ENCODE measurements around the gene ST7. TPM values are rescaled to one million over a fixed set of nuclear protein-coding genes. Genes with fewer than 3 reads are reported as not detected.

Gene ST7
- total and polyA plus RNA-seq, 2 experiments from 2014 or later, result 9.9 to 18.3 TPM

- Histone ChIP-seq H3K36me3 (ENCODE audit: insufficient read depth) (no peaks in the 10 kb centered on the region), H3K4me3 (no peak overlapping the region), H3K4me1 (ENCODE audit: insufficient read depth) (peaks cover 33% of the 10 kb centered on the region), H3K27me3 (ENCODE audit: insufficient read depth) (no peaks in the 10 kb centered on the region), H3K79me2 (replicated peaks; ENCODE audit: insufficient read depth) (peaks cover 52% of the 10 kb centered on the region), H3K27ac (ENCODE audit: low read depth) (no peak overlapping the region), H2AFZ (no peak overlapping the region), H3F3A (replicated peaks; ENCODE audit: low read depth) (no peaks in the 10 kb centered on the region), H4K20me1 (replicated peaks; ENCODE audit: insufficient read depth) (no peaks in the 10 kb centered on the region), H3K9me2 (ENCODE audit: insufficient read depth) (no peaks in the 10 kb centered on the region), H3K4me2 (no peak overlapping the region)
- Mint-ChIP-seq H3K4me1 (peaks cover 37% of the 10 kb centered on the region), H3K27ac (no peak overlapping the region), H3K36me3 (ENCODE audit: low read depth) (no peaks in the 10 kb centered on the region), H3K4me3 (no peak overlapping the region), H3K27me3 (ENCODE audit: insufficient read depth, low read depth, poor library complexity) (peaks cover 3% of the 10 kb centered on the region), H3K9me3 (no peaks in the 10 kb centered on the region)
- TF ChIP-seq EZH2phosphoT487 (IDR thresholded peaks at IDR 0.05; ENCODE audit: unreplicated experiment), result no peak
- TF ChIP-seq CREB1 (CRISPR knock-in tag; IDR thresholded peaks at IDR 0.05; ENCODE audit: low read depth), result no peak
- TF ChIP-seq, protein P1, sequence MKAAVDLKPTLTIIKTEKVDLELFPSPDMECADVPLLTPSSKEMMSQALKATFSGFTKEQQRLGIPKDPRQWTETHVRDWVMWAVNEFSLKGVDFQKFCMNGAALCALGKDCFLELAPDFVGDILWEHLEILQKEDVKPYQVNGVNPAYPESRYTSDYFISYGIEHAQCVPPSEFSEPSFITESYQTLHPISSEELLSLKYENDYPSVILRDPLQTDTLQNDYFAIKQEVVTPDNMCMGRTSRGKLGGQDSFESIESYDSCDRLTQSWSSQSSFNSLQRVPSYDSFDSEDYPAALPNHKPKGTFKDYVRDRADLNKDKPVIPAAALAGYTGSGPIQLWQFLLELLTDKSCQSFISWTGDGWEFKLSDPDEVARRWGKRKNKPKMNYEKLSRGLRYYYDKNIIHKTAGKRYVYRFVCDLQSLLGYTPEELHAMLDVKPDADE (IDR thresholded peaks at IDR 0.05), result no peak
- no peak for TF ChIP-seq CTCF (conservative IDR thresholded peaks at IDR 0.05; ENCODE audit: low read depth in 2 of 2)
- TF ChIP-seq JUNB (IDR thresholded peaks at IDR 0.05; ENCODE audit: unreplicated experiment), result no peak
- TF ChIP-seq ZNF331 (CRISPR knock-in tag; IDR thresholded peaks at IDR 0.05; ENCODE audit: low read depth), result no peak
- TF ChIP-seq, protein P2, sequence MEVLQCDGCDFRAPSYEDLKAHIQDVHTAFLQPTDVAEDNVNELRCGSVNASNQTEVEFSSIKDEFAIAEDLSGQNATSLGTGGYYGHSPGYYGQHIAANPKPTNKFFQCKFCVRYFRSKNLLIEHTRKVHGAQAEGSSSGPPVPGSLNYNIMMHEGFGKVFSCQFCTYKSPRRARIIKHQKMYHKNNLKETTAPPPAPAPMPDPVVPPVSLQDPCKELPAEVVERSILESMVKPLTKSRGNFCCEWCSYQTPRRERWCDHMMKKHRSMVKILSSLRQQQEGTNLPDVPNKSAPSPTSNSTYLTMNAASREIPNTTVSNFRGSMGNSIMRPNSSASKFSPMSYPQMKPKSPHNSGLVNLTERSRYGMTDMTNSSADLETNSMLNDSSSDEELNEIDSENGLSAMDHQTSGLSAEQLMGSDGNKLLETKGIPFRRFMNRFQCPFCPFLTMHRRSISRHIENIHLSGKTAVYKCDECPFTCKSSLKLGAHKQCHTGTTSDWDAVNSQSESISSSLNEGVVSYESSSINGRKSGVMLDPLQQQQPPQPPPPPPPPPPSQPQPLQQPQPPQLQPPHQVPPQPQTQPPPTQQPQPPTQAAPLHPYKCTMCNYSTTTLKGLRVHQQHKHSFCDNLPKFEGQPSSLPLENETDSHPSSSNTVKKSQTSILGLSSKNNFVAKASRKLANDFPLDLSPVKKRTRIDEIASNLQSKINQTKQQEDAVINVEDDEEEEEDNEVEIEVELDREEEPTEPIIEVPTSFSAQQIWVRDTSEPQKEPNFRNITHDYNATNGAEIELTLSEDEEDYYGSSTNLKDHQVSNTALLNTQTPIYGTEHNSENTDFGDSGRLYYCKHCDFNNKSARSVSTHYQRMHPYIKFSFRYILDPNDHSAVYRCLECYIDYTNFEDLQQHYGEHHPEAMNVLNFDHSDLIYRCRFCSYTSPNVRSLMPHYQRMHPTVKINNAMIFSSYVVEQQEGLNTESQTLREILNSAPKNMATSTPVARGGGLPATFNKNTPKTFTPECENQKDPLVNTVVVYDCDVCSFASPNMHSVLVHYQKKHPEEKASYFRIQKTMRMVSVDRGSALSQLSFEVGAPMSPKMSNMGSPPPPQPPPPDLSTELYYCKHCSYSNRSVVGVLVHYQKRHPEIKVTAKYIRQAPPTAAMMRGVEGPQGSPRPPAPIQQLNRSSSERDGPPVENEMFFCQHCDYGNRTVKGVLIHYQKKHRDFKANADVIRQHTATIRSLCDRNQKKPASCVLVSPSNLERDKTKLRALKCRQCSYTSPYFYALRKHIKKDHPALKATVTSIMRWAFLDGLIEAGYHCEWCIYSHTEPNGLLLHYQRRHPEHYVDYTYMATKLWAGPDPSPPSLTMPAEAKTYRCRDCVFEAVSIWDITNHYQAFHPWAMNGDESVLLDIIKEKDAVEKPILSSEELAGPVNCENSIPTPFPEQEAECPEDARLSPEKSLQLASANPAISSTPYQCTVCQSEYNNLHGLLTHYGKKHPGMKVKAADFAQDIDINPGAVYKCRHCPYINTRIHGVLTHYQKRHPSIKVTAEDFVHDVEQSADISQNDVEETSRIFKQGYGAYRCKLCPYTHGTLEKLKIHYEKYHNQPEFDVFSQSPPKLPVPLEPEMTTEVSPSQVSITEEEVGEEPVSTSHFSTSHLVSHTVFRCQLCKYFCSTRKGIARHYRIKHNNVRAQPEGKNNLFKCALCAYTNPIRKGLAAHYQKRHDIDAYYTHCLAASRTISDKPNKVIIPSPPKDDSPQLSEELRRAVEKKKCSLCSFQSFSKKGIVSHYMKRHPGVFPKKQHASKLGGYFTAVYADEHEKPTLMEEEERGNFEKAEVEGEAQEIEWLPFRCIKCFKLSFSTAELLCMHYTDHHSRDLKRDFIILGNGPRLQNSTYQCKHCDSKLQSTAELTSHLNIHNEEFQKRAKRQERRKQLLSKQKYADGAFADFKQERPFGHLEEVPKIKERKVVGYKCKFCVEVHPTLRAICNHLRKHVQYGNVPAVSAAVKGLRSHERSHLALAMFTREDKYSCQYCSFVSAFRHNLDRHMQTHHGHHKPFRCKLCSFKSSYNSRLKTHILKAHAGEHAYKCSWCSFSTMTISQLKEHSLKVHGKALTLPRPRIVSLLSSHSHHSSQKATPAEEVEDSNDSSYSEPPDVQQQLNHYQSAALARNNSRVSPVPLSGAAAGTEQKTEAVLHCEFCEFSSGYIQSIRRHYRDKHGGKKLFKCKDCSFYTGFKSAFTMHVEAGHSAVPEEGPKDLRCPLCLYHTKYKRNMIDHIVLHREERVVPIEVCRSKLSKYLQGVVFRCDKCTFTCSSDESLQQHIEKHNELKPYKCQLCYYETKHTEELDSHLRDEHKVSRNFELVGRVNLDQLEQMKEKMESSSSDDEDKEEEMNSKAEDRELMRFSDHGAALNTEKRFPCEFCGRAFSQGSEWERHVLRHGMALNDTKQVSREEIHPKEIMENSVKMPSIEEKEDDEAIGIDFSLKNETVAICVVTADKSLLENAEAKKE (CRISPR knock-in tag; IDR thresholded peaks at IDR 0.05), result no peak
- TF ChIP-seq ZNF114 (CRISPR knock-in tag; IDR thresholded peaks at IDR 0.05), result no peak
- no peak for TF ChIP-seq STAT1 (IDR thresholded peaks at IDR 0.05; ENCODE audit: unreplicated experiment)
- TF ChIP-seq NANOG (IDR thresholded peaks at IDR 0.05; ENCODE audit: borderline replicate concordance), result no peak
- TF ChIP-seq, protein P3, sequence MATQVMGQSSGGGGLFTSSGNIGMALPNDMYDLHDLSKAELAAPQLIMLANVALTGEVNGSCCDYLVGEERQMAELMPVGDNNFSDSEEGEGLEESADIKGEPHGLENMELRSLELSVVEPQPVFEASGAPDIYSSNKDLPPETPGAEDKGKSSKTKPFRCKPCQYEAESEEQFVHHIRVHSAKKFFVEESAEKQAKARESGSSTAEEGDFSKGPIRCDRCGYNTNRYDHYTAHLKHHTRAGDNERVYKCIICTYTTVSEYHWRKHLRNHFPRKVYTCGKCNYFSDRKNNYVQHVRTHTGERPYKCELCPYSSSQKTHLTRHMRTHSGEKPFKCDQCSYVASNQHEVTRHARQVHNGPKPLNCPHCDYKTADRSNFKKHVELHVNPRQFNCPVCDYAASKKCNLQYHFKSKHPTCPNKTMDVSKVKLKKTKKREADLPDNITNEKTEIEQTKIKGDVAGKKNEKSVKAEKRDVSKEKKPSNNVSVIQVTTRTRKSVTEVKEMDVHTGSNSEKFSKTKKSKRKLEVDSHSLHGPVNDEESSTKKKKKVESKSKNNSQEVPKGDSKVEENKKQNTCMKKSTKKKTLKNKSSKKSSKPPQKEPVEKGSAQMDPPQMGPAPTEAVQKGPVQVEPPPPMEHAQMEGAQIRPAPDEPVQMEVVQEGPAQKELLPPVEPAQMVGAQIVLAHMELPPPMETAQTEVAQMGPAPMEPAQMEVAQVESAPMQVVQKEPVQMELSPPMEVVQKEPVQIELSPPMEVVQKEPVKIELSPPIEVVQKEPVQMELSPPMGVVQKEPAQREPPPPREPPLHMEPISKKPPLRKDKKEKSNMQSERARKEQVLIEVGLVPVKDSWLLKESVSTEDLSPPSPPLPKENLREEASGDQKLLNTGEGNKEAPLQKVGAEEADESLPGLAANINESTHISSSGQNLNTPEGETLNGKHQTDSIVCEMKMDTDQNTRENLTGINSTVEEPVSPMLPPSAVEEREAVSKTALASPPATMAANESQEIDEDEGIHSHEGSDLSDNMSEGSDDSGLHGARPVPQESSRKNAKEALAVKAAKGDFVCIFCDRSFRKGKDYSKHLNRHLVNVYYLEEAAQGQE (IDR thresholded peaks at IDR 0.05; ENCODE audit: unreplicated experiment), result no peak
- DNase-seq (ENCODE audit: low spot score) (no peak), ATAC-seq (no peak)
Measured at GRCh38 chr7:116967254-116967922, 14.1 kb downstream of the ST7 start.
